A673 (cell line): Measurements from ENCODE around the gene ASTN2.
"Not testable (repeated sequence)": the region's sequence is repeated elsewhere in the genome, so short reads cannot be mapped to it uniquely, and the experiment has no call there.

Experiments used
- EZH2 ChIP-seq: fragments of 200-600 bp; sonication (generic); IDR thresholded peaks from 2 replicates; pipeline ENCODE4 v1.6.1; 2017; ENCODE audit warnings: borderline replicate concordance, low read depth, mild to moderate bottlenecking, mixed read lengths, antibody characterized with exemption, low read length; ENCODE audit not compliant: poor library complexity, severe bottlenecking
- TF ChIP-seq, protein P1 (sequence below): fragments of 300-800, 200-600 bp; sonication (generic); conservative IDR thresholded peaks from 2 replicates; pipeline ENCODE4 v1.5.1; 2017; ENCODE audit warnings: low read depth, mild to moderate bottlenecking, antibody characterized with exemption, low read length, moderate library complexity, mixed read lengths

GRCh38 chr9:116690805-116691204 is 724.1 kb downstream of the ASTN2 start:
- TF ChIP-seq, protein P1, sequence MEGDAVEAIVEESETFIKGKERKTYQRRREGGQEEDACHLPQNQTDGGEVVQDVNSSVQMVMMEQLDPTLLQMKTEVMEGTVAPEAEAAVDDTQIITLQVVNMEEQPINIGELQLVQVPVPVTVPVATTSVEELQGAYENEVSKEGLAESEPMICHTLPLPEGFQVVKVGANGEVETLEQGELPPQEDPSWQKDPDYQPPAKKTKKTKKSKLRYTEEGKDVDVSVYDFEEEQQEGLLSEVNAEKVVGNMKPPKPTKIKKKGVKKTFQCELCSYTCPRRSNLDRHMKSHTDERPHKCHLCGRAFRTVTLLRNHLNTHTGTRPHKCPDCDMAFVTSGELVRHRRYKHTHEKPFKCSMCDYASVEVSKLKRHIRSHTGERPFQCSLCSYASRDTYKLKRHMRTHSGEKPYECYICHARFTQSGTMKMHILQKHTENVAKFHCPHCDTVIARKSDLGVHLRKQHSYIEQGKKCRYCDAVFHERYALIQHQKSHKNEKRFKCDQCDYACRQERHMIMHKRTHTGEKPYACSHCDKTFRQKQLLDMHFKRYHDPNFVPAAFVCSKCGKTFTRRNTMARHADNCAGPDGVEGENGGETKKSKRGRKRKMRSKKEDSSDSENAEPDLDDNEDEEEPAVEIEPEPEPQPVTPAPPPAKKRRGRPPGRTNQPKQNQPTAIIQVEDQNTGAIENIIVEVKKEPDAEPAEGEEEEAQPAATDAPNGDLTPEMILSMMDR = not testable (repeated sequence)
- TF ChIP-seq EZH2 = not testable (repeated sequence)
